GM12864 (cell line): Measurements from ENCODE around the gene DOK5.

Experiments
- DNase-seq: peaks from one replicate; pipeline ENCODE4 v3.0.0-alpha.2; 2011; ENCODE audit warnings: low read depth
- H3K4me3 ChIP-seq: 2 replicates; pipeline ENCODE4 v1.5.1; 2011; ENCODE audit warnings: mild to moderate bottlenecking, low read depth, low read length, control low read depth
- TF ChIP-seq, protein P1 (sequence below): IDR thresholded peaks from 2 replicates; pipeline ENCODE4 v1.5.1; 2011; ENCODE audit warnings: low read depth, mild to moderate bottlenecking, moderate library complexity, low read length, control low read depth, inconsistent platforms; ENCODE audit errors: missing control alignments

DOK5 gene

DNA sequence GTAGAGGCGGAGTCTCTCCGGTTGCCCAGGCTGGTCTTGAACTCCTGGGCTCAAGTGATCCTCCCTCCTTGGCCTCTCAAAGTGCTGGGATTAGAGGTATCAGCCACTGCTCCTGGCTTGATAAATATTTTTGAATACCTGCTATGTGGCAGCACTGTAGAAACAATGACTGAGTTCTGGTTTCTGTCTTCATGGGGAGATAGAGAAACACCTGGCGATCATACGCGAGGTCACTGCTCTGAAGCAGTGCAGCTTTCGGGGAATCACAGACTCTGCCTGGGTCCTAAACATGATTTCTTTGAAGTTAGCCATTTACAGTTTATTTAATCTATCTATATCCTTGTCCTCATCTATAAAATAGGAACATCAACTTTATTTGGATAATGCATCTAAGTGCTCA lies 31.2 kb downstream of the DOK5 start:
- TF ChIP-seq, protein P1, sequence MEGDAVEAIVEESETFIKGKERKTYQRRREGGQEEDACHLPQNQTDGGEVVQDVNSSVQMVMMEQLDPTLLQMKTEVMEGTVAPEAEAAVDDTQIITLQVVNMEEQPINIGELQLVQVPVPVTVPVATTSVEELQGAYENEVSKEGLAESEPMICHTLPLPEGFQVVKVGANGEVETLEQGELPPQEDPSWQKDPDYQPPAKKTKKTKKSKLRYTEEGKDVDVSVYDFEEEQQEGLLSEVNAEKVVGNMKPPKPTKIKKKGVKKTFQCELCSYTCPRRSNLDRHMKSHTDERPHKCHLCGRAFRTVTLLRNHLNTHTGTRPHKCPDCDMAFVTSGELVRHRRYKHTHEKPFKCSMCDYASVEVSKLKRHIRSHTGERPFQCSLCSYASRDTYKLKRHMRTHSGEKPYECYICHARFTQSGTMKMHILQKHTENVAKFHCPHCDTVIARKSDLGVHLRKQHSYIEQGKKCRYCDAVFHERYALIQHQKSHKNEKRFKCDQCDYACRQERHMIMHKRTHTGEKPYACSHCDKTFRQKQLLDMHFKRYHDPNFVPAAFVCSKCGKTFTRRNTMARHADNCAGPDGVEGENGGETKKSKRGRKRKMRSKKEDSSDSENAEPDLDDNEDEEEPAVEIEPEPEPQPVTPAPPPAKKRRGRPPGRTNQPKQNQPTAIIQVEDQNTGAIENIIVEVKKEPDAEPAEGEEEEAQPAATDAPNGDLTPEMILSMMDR, result no peak
- no peak for DNase-seq
- H3K4me3 ChIP-seq, result no peak overlapping the region

DNA sequence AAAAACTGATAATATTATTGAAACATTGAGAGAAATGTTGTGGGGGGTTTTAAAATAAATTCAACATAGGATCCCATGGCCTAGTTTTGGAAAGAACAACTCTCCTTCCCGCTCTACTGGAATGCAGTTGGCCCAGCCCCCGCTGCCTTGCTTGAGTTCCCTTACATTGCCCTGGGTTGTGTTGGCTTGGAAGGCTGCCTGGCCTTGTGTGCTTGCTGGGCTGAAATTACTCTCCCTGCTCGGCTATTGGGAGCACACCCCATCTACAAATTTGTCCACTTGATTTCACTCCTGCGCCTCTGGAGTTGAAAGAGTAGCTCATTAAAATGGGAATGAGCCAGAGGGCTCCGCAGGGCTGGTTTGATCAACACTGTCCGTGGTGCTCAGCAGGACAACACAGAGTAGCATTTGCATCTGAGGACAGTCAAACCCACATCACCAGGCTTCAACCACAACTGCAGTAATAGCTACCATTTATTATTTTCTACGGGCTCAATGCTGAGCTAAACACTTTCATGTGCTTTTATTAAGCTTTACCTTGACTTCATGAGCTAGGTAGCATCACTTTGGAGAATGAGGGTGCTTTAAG lies 35.2 kb downstream of the DOK5 start:
- TF ChIP-seq, protein P1, result no peak
- H3K4me3 ChIP-seq, result no peak overlapping the region
- DNase-seq, result no peak

DNA sequence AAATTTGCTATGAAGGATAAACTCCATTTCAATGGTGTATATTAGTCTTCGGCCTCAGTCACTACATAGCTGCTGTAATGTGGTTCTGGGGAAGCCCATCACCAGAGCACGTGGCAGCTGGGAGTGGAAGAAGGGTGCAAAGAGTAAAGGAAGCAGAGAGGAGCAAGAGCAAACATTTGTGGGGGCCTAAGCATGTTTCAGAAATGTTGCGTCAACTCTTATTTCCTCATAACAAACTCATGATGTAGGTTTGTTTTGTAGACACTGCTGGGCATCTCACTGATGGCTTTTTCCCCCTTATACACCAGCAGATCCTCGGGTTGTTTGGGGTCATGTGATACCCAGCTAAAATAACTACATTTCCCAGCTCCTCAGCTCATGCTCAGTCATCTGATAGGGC lies 37.3 kb downstream of the DOK5 start:
- DNase-seq, result no peak

DNA sequence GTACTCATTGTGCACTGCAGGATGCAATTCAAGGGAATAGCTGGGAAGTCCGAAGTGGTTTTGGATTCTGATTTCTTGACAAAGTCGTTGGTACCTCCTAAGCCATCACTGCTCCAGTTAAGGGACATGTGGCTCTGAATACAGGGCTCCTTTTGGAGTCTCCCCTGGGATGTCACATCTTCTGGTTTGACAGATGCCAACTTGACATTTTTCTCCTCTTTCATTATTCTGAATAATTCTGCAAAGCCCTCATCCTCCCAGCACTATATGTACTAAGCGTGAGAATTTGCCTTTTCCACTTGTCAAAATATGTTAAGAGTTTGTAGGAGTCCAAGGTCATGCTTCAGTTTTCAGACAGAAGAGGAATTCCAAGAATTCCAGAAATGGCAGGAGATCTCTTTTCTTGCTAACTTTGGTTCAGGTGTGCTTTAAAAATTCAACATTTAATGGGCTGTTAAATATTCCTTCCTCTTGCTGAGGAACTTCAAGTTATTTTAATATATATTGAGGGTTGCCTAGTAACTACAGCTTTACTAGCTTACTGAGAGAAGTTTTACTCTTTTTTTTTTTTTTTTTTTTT lies 38.7 kb downstream of the DOK5 start:
- H3K4me3 ChIP-seq, result no peak overlapping the region
- DNase-seq, result no peak
- TF ChIP-seq, protein P1, result no peak

More for the DNA sequence above, 37.3 kb downstream of the DOK5 start:
- H3K4me3 ChIP-seq, result no peak overlapping the region
- TF ChIP-seq, protein P1, result no peak

DNA sequence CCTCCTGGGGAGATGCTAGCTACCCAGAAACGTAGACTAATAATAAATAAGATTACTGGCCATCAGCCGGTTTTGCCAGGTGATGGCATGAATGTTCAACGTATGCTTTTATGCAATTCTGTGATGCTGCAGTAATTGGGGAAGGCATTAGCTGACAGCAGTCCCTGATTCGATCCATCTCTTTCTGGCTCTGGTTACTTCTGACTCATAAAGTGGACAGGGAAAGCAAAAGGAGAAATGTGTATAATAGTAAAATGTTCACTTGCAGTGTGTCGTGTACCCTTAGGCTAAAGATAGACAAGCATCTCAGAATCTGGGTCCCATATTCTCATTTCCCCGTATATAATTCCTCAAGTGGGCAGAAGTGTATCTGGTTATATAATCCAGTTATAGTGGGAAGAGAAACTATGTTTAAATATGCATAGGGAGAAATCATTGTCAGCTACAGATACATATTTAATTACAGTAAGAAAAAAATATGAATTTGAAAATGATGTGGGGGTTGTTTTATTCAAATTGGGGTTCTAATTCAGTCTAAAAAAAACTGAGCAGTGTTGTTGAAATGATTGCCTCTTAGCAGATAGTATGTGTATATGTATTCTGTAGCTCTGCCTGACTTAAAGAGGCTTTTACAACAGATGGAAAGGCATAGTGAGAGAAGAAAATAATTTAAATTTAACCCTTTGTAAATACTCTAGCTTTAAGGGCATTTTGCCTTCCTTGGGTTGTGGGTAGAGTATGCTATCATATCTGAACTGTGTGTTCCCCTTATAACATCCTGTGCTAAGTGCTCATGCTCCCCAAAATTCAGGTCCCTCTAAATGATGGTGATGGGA lies 40.6 kb downstream of the DOK5 start:
- TF ChIP-seq, protein P1, result no peak

DNA sequence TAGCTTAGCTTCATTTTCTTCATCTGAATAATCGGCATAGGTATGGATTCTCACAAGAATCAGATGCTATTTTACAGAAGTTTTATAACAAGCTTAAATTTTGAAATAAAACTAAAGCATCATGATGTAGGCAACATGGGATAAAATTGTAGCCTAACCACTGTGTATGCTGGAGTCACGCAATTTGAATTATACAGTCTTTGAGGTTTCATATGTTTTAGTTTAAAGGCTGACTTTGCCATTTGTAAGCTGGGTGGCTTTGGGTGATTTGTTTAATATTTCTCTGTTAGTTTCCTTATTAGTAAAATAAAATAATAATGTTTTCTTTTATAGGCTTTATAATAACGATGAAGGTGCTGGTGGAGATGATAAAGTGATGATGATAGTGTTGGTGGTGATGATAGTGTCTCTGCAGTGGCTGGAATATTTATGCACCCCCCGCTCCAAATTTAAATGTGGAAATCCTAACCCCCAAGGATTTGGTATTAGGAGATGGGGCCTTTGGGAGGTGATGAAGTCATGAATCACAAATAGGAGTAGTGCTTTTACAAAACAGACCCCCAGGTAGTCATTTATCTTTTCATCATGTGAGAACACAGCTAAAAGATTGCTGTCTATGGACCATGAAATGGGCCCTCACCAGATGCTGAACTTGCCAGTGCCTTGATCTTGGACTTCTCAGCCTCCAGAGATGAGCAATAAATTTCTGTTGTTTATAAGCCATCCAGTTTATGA lies 42.0 kb downstream of the DOK5 start:
- TF ChIP-seq, protein P1, result no peak
- DNase-seq, result no peak
- H3K4me3 ChIP-seq, result no peak overlapping the region

More for the DNA sequence above, 40.6 kb downstream of the DOK5 start:
- H3K4me3 ChIP-seq, result no peak overlapping the region
- no peak for DNase-seq
